GM18505 (cell line): ENCODE results near the gene PRR36.
"Not testable (repeated sequence)": the region's sequence is repeated elsewhere in the genome, so short reads cannot be mapped to it uniquely, and the experiment has no call there.

ENCODE experiments used
- ATAC-seq: cut with Tn5 transposase; IDR thresholded peaks from one replicate; pipeline ENCODE4 v1.9.1; 2021; ENCODE audit not compliant: unreplicated experiment
- POLR2A ChIP-seq: IDR thresholded peaks from 4 replicates; pipeline ENCODE4 v1.6.1; 2011; ENCODE audit warnings: borderline replicate concordance; ENCODE audit not compliant: insufficient read depth, insufficient read length; ENCODE audit errors: extremely low read depth

PRR36 gene

GRCh38 chr19:7894612-7895309 lies 20.6 kb upstream of the PRR36 start:
- no peak for TF ChIP-seq POLR2A
- ATAC-seq = no peak

GRCh38 chr19:7893362-7894101 lies 19.3 kb upstream of the PRR36 start:
- ATAC-seq = not testable (repeated sequence)

GRCh38 chr19:7888826-7889217 lies 14.6 kb upstream of the PRR36 start:
- TF ChIP-seq POLR2A = no peak
- ATAC-seq = no peak

- no peak for ATAC-seq
- no peak for TF ChIP-seq POLR2A
Observed at GRCh38 chr19:7888145-7888825, 14.1 kb upstream of the PRR36 start, which contains the start of gene LRRC8E. LRRC8E (plus strand) TSS chr19:7888510; CDS start chr19:7895604, 7,094 bp downstream.

- no peak for ATAC-seq
- no peak for TF ChIP-seq POLR2A
Observed at GRCh38 chr19:7887408-7888144, 13.4 kb upstream of the PRR36 start.

GRCh38 chr19:7885818-7886217 lies 11.6 kb upstream of the PRR36 start:
- TF ChIP-seq POLR2A = no peak
- ATAC-seq = no peak

GRCh38 chr19:7883796-7884570 lies 9.8 kb upstream of the PRR36 start:
- ATAC-seq = no peak
- TF ChIP-seq POLR2A = no peak

GRCh38 chr19:7883105-7883504 lies 8.9 kb upstream of the PRR36 start:
- no peak for TF ChIP-seq POLR2A
- ATAC-seq = no peak

- no peak for TF ChIP-seq POLR2A
- ATAC-seq = no peak
Observed at GRCh38 chr19:7881910-7882309, 7.7 kb upstream of the PRR36 start.

- TF ChIP-seq POLR2A = no peak
- no peak for ATAC-seq
Observed at GRCh38 chr19:7879836-7880235, 5.6 kb upstream of the PRR36 start.

GRCh38 chr19:7879111-7879807 lies 5.1 kb upstream of the PRR36 start:
- no peak for TF ChIP-seq POLR2A

GRCh38 chr19:7877249-7877836 lies 3.2 kb upstream of the PRR36 start:
- no peak for ATAC-seq
- TF ChIP-seq POLR2A = no peak

More at GRCh38 chr19:7879111-7879807, 5.1 kb upstream of the PRR36 start:
- ATAC-seq = no peak
